Naive thymus-derived CD4-positive, alpha-beta T cell (primary cell): ENCODE measurements around the gene AGBL1. TPM values are rescaled to one million over a fixed set of nuclear protein-coding genes. Genes with fewer than 3 reads are reported as not detected.

Experiments used
- ATAC-seq: fragments of 150-1000 bp; cut with Tn5 transposase; 2 replicates; pipeline ENCODE4 v1.10.0; 2021; ENCODE audit warnings: mild to moderate bottlenecking, moderate library complexity
- CTCF ChIA-PET: fragments of 350-600 bp; sonication (Branson Sonifier 250); formaldehyde crosslinking; loops from one replicate; lab custom pipeline; 2021; ENCODE audit warnings: antibody characterized with exemption; lab: Charles Lee
- POLR2A ChIA-PET: fragments of 350-600 bp; sonication (Branson Sonifier 250); formaldehyde crosslinking; loops from one replicate; lab custom pipeline; 2021; ENCODE audit warnings: antibody characterized with exemption, inconsistent platforms; lab: Charles Lee
- DNase-seq, 9 donors: peaks; one replicate each; pipeline versions ENCODE4 v3.0.0 to v3.0.0-alpha.2; 2020 to 2022; ENCODE audit warnings: mixed read lengths in 1 of 9
- H3K27ac ChIP-seq: one replicate; pipeline ENCODE4 v1.7.0; 2013; ENCODE audit warnings: mild to moderate bottlenecking, low read depth, low read length, moderate library complexity
- H3K27me3 ChIP-seq, 2 donors: one replicate each; pipeline ENCODE4 v1.7.0; 2013; ENCODE audit warnings: low read length in 2 of 2, mild to moderate bottlenecking in 2 of 2, moderate library complexity in 2 of 2; ENCODE audit not compliant: control insufficient read depth in 2 of 2, insufficient read depth in 2 of 2
- H3K36me3 ChIP-seq, 3 experiments: 1 replicate in 2 of 3; 2 replicates in 1 of 3; pipeline ENCODE4 v1.7.0; 2013; ENCODE audit warnings: low read length in 3 of 3, mild to moderate bottlenecking in 3 of 3, moderate library complexity in 1 of 3; ENCODE audit not compliant: insufficient read depth in 3 of 3, control insufficient read depth in 2 of 3
- H3K4me1 ChIP-seq, 2 donors: one replicate each; pipeline ENCODE4 v1.7.0; 2013; ENCODE audit warnings: low read length in 2 of 2, mild to moderate bottlenecking in 2 of 2, moderate library complexity in 1 of 2; ENCODE audit not compliant: control insufficient read depth in 2 of 2, insufficient read depth in 2 of 2
- H3K4me3 ChIP-seq: 2 replicates; pipeline ENCODE4 v1.7.0; 2013; ENCODE audit warnings: mild to moderate bottlenecking, low read length
- H3K9me3 ChIP-seq, 3 experiments: 1 replicate in 2 of 3; 2 replicates in 1 of 3; pipeline ENCODE4 v1.7.0; 2013; ENCODE audit warnings: low read length in 3 of 3; ENCODE audit not compliant: control insufficient read depth in 2 of 3
- H3K27ac Mint-ChIP-seq, 9 donors: one replicate each; pipeline ENCODE4 v1.8.0; 2020 to 2022; ENCODE audit warnings: mixed read lengths in 9 of 9, mild to moderate bottlenecking in 8 of 9, moderate library complexity in 5 of 9, inconsistent platforms in 2 of 9
- H3K27me3 Mint-ChIP-seq, 5 donors: one replicate each; pipeline ENCODE4 v1.8.0; 2021 to 2022; ENCODE audit warnings: mixed read lengths in 5 of 5, mild to moderate bottlenecking in 1 of 5
- H3K36me3 Mint-ChIP-seq, 5 donors: one replicate each; pipeline ENCODE4 v1.8.0; 2020 to 2022; ENCODE audit warnings: mixed read lengths in 5 of 5, mild to moderate bottlenecking in 3 of 5, inconsistent platforms in 1 of 5
- H3K4me1 Mint-ChIP-seq, 7 donors: one replicate each; pipeline ENCODE4 v1.8.0; 2020 to 2022; ENCODE audit warnings: mixed read lengths in 7 of 7, mild to moderate bottlenecking in 3 of 7, inconsistent platforms in 1 of 7
- H3K4me3 Mint-ChIP-seq, 10 donors: one replicate each; pipeline ENCODE4 v1.8.0; 2020 to 2022; ENCODE audit warnings: mild to moderate bottlenecking in 10 of 10, mixed read lengths in 10 of 10, moderate library complexity in 6 of 10, inconsistent platforms in 2 of 10
- H3K9me3 Mint-ChIP-seq, 11 donors: one replicate each; pipeline ENCODE4 v1.8.0; 2020 to 2022; ENCODE audit warnings: mixed read lengths in 11 of 11, mild to moderate bottlenecking in 4 of 11, inconsistent platforms in 1 of 11, moderate library complexity in 1 of 11
- intact Hi-C, 2 donors: fragments of 100-400 bp; cut with micrococcal nuclease; formaldehyde crosslinking; loops; one replicate each; pipeline ENCODE4 v1.15.1; 2023
- polyA plus RNA-seq, 2 donors: library from polyadenylated mRNA; unstranded; fragments of 300-500 nt; fragmentation: Illumina TruSeq; gene quantifications; one replicate each; pipeline ENCODE4 v1.2.3, GENCODE V29; 2021
- total RNA-seq, 6 experiments: library from RNA in 5 of 6; stranded (reverse) in 5 of 6; gene quantifications; 1 replicate in 5 of 6; 2 replicates in 1 of 6; pipeline ENCODE4 v1.2.3 and lab custom pipeline; 2021 to 2026

The AGBL1 gene
- total and polyA plus RNA-seq, 7 experiments from 2014 or later, result not detected

- intact Hi-C loops, result no loop called here
- H3K27me3 ChIP-seq, result no peaks in the 10 kb centered on the region
- H3K4me3 ChIP-seq, result no peak overlapping the region
- Mint-ChIP-seq H3K27me3 (peaks cover 0 to 15% (median 3%) of the 10 kb centered on the region in 5 donors), H3K36me3 (no peaks in the 10 kb centered on the region), H3K27ac (no peak overlapping the region), H3K4me1 (no peaks in the 10 kb centered on the region), H3K4me3 (no peak overlapping the region), H3K9me3 (peaks cover 0 to 3% (median 0%) of the 10 kb centered on the region in 11 donors)
- H3K36me3 ChIP-seq, result no peaks in the 10 kb centered on the region
- H3K4me1 ChIP-seq, result no peaks in the 10 kb centered on the region
- CTCF ChIA-PET, result no interaction called here
- ATAC-seq (no peak), DNase-seq (no peak)
- POLR2A ChIA-PET, result no interaction called here
- H3K9me3 ChIP-seq, result no peaks in the 10 kb centered on the region
- no peak overlapping the region for H3K27ac ChIP-seq
Measured at GRCh38 chr15:86284635-86285034, 205.0 kb downstream of the AGBL1 start.

DNA sequence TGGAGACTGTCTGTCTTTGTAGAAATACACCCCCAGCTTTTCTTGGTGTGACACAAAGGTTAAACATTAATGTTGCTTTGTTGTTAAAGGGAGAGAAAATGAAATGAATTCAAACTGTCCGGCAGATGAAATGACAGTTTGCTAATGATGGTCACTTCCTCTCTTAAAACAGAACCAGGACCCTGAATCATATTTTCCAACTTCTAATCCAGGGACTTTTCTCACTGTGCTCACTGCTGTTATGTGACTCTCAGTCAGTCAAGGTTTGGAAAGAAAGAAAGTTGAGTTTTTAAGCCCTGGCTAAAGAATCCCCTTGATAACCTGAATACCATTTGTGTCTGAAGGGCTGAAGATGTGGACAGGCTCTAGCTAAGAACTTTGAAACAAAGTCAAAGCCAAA is 215.8 kb downstream of the AGBL1 start:
- H3K27ac ChIP-seq, result no peak overlapping the region
- POLR2A ChIA-PET, result no interaction called here
- H3K4me3 ChIP-seq, result no peak overlapping the region
- H3K4me3 Mint-ChIP-seq, result no peak overlapping the region
- H3K9me3 Mint-ChIP-seq, result peaks cover 0 to 1% (median 0%) of the 10 kb centered on the region in 11 donors
- CTCF ChIA-PET, result no interaction called here
- H3K9me3 ChIP-seq, result no peaks in the 10 kb centered on the region
- no peak for ATAC-seq
- no peak overlapping the region for H3K27ac Mint-ChIP-seq
- H3K27me3 ChIP-seq, result no peaks in the 10 kb centered on the region
- intact Hi-C loops, result no loop called here
- H3K4me1 Mint-ChIP-seq, result no peaks in the 10 kb centered on the region
- H3K4me1 ChIP-seq, result no peaks in the 10 kb centered on the region
- no peak for DNase-seq
- H3K27me3 Mint-ChIP-seq, result peaks cover 0 to 35% (median 19%) of the 10 kb centered on the region in 5 donors
- no peaks in the 10 kb centered on the region for H3K36me3 Mint-ChIP-seq
- H3K36me3 ChIP-seq, result no peaks in the 10 kb centered on the region

- Histone ChIP-seq H3K4me1 (no peaks in the 10 kb centered on the region), H3K27ac (no peak overlapping the region), H3K4me3 (no peak overlapping the region), H3K27me3 (no peaks in the 10 kb centered on the region), H3K36me3 (no peaks in the 10 kb centered on the region), H3K9me3 (no peaks in the 10 kb centered on the region)
- Mint-ChIP-seq H3K27ac (no peak overlapping the region), H3K4me3 (no peak overlapping the region), H3K4me1 (no peaks in the 10 kb centered on the region), H3K9me3 (no peaks in the 10 kb centered on the region), H3K27me3 (peaks cover 0 to 25% (median 15%) of the 10 kb centered on the region in 5 donors), H3K36me3 (no peaks in the 10 kb centered on the region)
- POLR2A ChIA-PET, result no interaction called here
- DNase-seq (no peak), ATAC-seq (no peak)
- intact Hi-C loops, result no loop called here
- CTCF ChIA-PET, result no interaction called here
Measured at GRCh38 chr15:86296769-86297168, 217.1 kb downstream of the AGBL1 start.

DNA sequence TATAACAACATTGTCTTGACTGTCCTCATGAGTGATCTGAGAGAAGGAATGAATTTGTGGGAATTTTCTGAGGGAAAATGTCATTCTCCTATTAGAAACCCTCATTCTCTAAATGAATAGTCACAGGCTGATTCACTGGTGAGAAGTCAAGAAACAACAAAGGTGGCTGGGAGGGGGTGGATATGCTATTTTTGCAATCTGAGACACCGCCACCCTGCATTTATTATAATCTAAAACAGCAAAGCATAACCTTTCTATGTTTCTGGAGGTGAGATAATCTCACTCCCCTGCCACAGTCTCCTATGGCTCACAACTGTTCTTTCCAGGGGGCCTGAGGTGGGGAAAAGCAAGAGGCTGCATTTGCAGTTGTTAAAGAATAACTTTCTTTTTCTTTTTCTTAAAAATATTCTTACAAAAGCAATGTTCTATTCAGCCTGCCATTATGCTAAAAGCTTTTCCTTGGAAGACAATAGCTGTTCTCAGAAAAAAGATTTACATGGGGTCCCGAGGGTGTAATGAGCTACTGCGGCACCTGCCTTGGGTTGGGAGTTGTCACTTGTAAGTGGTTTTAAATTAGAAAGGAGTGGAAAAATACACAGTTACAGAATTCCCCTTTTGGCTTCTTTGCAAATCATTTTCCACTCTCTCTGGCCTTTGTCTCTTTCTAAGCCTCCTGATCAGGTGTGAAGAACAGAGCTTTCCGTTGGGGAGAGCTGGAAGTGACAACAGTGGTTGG is 220.9 kb downstream of the AGBL1 start:
- Mint-ChIP-seq H3K36me3 (no peaks in the 10 kb centered on the region), H3K27ac (no peak overlapping the region), H3K4me1 (no peaks in the 10 kb centered on the region), H3K4me3 (no peak overlapping the region), H3K27me3 (peaks cover 0 to 16% (median 9%) of the 10 kb centered on the region in 5 donors), H3K9me3 (peaks cover 0 to 4% (median 0%) of the 10 kb centered on the region in 11 donors)
- Histone ChIP-seq H3K27me3 (no peaks in the 10 kb centered on the region), H3K4me1 (no peaks in the 10 kb centered on the region), H3K9me3 (no peaks in the 10 kb centered on the region), H3K4me3 (no peak overlapping the region), H3K27ac (no peak overlapping the region), H3K36me3 (no peaks in the 10 kb centered on the region)
- ChIA-PET CTCF (no interaction called here), POLR2A (no interaction called here)
- intact Hi-C loops, result no loop called here
- ATAC-seq, result no peak
- no peak for DNase-seq

GRCh38 chr15:86311568-86312280 is 232.1 kb downstream of the AGBL1 start:
- peaks cover 0 to 7% (median 0%) of the 10 kb centered on the region in 11 donors for H3K9me3 Mint-ChIP-seq
- no peak for ATAC-seq

GRCh38 chr15:86312486-86312885 is 232.8 kb downstream of the AGBL1 start:
- H3K36me3 ChIP-seq, result no peaks in the 10 kb centered on the region
- DNase-seq (no peak), ATAC-seq (no peak)
- H3K4me3 Mint-ChIP-seq, result no peak overlapping the region
- H3K36me3 Mint-ChIP-seq, result no peaks in the 10 kb centered on the region
- no peaks in the 10 kb centered on the region for H3K27me3 ChIP-seq
- no peaks in the 10 kb centered on the region for H3K4me1 ChIP-seq
- H3K27me3 Mint-ChIP-seq, result peaks cover 4 to 31% (median 24%) of the 10 kb centered on the region in 5 donors
- no peak overlapping the region for H3K4me3 ChIP-seq
- POLR2A ChIA-PET, result no interaction called here
- H3K4me1 Mint-ChIP-seq, result peaks cover 0 to 12% (median 10%) of the 10 kb centered on the region in 7 donors
- H3K27ac ChIP-seq, result no peak overlapping the region
- H3K9me3 ChIP-seq, result no peaks in the 10 kb centered on the region
- peaks cover 0 to 7% (median 0%) of the 10 kb centered on the region in 11 donors for H3K9me3 Mint-ChIP-seq
- H3K27ac Mint-ChIP-seq, result no peak overlapping the region
- intact Hi-C loops, result no loop called here
- CTCF ChIA-PET, result no interaction called here

More at GRCh38 chr15:86311568-86312280, 232.1 kb downstream of the AGBL1 start:
- Histone ChIP-seq H3K27me3 (no peaks in the 10 kb centered on the region), H3K4me3 (no peak overlapping the region), H3K9me3 (no peaks in the 10 kb centered on the region), H3K36me3 (no peaks in the 10 kb centered on the region), H3K27ac (no peak overlapping the region), H3K4me1 (no peaks in the 10 kb centered on the region)
- Mint-ChIP-seq H3K36me3 (no peaks in the 10 kb centered on the region), H3K4me3 (no peak overlapping the region), H3K4me1 (peaks cover 0 to 7% (median 6%) of the 10 kb centered on the region in 7 donors), H3K27ac (no peak overlapping the region), H3K27me3 (peaks cover 4 to 31% (median 18%) of the 10 kb centered on the region in 5 donors)
- ChIA-PET CTCF (no interaction called here), POLR2A (no interaction called here)
- intact Hi-C loops, result no loop called here
- DNase-seq, result no peak
